Neural crest cell (in vitro differentiated cells): ENCODE measurements around the gene CAPZA1. TPM values are rescaled to one million over a fixed set of nuclear protein-coding genes. Genes with fewer than 3 reads are reported as not detected.
"Not testable (repeated sequence)": the region's sequence is repeated elsewhere in the genome, so short reads cannot be mapped to it uniquely, and the experiment has no call there.

Source experiments
- DNase-seq: peaks from one replicate; pipeline ENCODE4 v3.0.0; 2021; ENCODE audit warnings: low read depth, mixed read lengths, low spot score
- H3K27ac Mint-ChIP-seq: one replicate; pipeline ENCODE4 v1.8.0; 2021; ENCODE audit warnings: mild to moderate bottlenecking, mixed read lengths; ENCODE audit not compliant: unreplicated experiment
- H3K27me3 Mint-ChIP-seq: 2 replicates; pipeline ENCODE4 v1.8.0; 2021; ENCODE audit warnings: low read depth, mild to moderate bottlenecking, mixed read lengths
- H3K36me3 Mint-ChIP-seq: 2 replicates; pipeline ENCODE4 v1.8.0; 2021; ENCODE audit warnings: low read depth, mild to moderate bottlenecking, mixed read lengths
- H3K4me1 Mint-ChIP-seq: 2 replicates; pipeline ENCODE4 v1.8.0; 2021; ENCODE audit warnings: mixed read lengths
- H3K4me3 Mint-ChIP-seq: one replicate; pipeline ENCODE4 v1.8.0; 2021; ENCODE audit warnings: mild to moderate bottlenecking, mixed read lengths
- H3K9me3 Mint-ChIP-seq: 2 replicates; pipeline ENCODE4 v1.8.0; 2021; ENCODE audit warnings: mixed read lengths
- total RNA-seq: library from RNA; stranded (reverse); gene quantifications from 2 replicates; pipeline ENCODE4 v1.2.1, GENCODE V29; 2021
- TF ChIP-seq, protein P1 (sequence below): fragments of 200-600 bp; sonication (generic); conservative IDR thresholded peaks from 2 replicates; pipeline ENCODE4 v1.5.0; 2021; ENCODE audit warnings: antibody characterized with exemption, mild to moderate bottlenecking

CAPZA1 gene
- total RNA-seq, 1 donor from 2014 or later = 131 TPM

DNA sequence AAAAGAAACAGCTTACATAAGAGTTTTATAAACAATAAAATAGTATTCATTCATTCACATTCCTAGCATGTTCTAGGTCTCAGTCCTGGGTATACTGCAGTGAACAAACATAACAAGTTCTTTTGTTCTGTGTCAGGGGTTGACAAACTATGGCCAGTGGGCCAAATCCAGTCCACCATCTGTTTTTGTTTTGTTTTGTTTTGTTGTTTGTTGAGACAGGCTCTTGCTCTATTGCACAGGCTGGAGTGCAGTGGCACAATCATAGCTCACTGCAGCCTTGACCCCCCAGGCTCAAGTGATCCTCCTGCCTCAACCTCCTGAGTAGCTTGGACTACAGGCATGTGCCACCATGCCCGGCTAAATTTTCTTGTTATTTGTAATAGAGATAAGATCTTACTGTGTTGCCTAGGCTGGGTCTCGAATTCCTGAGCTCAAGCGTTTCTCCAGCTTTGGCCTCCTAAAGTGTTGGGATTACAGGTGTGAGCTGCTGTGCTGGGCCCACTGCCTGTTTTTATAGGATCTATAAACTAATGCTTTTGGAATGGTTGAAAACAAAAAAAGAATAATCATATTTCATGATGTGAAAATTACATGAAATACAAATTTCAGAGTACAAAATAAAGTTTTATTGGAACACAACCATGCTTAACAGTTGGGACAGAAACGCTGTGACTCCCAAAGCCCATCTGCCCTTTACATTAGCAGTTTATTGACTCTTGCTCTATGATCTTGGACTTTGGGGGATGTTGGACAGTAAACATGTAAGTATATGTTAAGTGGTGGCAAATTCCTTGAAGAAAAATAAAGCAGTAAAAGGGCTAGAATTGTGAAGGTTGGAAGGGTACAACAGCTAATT is 17.9 kb downstream of the CAPZA1 start:
- Mint-ChIP-seq H3K27ac (no peak overlapping the region), H3K27me3 (no peaks in the 10 kb centered on the region), H3K36me3 (peaks cover 16% of the 10 kb centered on the region), H3K4me1 (peaks cover 30% of the 10 kb centered on the region), H3K9me3 (peaks cover 2% of the 10 kb centered on the region), H3K4me3 (no peak overlapping the region)
- TF ChIP-seq, protein P1, sequence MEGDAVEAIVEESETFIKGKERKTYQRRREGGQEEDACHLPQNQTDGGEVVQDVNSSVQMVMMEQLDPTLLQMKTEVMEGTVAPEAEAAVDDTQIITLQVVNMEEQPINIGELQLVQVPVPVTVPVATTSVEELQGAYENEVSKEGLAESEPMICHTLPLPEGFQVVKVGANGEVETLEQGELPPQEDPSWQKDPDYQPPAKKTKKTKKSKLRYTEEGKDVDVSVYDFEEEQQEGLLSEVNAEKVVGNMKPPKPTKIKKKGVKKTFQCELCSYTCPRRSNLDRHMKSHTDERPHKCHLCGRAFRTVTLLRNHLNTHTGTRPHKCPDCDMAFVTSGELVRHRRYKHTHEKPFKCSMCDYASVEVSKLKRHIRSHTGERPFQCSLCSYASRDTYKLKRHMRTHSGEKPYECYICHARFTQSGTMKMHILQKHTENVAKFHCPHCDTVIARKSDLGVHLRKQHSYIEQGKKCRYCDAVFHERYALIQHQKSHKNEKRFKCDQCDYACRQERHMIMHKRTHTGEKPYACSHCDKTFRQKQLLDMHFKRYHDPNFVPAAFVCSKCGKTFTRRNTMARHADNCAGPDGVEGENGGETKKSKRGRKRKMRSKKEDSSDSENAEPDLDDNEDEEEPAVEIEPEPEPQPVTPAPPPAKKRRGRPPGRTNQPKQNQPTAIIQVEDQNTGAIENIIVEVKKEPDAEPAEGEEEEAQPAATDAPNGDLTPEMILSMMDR = no peak
- DNase-seq = no peak

DNA sequence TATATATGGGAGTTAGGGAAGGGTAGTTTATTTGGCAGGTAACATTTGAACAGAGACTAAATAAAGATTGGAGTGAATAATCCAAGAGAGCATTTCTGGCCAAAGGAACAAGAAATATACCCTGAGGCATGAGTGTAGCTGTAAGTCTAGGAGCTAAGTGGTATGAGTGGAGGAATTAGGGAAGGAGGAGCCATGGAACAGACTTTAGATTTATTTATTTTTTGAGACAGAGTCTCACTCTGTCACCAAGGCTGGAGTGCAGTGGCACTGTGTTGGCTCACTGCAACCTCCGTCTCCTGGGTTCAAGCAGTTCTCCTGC is 18.4 kb downstream of the CAPZA1 start:
- H3K36me3 Mint-ChIP-seq = peaks cover 16% of the 10 kb centered on the region

DNA sequence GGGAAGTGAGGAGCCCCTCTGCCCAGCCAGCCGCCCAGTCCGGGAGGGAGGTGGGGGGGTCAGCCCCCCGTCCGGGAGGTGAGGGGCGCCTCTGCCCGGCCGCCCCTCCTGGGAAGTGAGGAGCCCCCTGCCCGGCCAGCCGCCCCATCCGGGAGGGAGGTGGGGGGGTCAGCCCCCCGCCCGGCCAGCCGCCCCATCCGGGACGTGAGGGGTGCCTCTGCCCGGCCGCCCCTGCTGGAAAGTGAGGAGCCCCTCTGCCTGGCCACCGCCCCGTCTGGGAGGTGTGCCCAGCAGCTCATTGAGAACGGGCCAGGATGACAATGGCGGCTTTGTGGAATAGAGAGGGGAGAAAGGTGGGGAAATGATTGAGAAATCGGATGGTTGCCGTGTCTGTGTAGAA is 20.8 kb downstream of the CAPZA1 start:
- H3K9me3 Mint-ChIP-seq, H3K4me3 Mint-ChIP-seq, H3K27me3 Mint-ChIP-seq, DNase-seq: not testable (repeated sequence)
- H3K36me3 Mint-ChIP-seq = peaks cover 12% of the 10 kb centered on the region
- peaks cover 21% of the 10 kb centered on the region for H3K4me1 Mint-ChIP-seq
- peak overlapping the region; percentile 29 for H3K27ac Mint-ChIP-seq

More for the DNA sequence above, 18.4 kb downstream of the CAPZA1 start:
- Mint-ChIP-seq H3K27ac (no peak overlapping the region), H3K9me3 (peaks cover 2% of the 10 kb centered on the region), H3K27me3 (no peaks in the 10 kb centered on the region), H3K4me3 (no peak overlapping the region), H3K4me1 (peaks cover 30% of the 10 kb centered on the region)
- TF ChIP-seq, protein P1 = no peak
- DNase-seq = no peak

GRCh38 chr1:112643080-112643479 is 23.4 kb downstream of the CAPZA1 start:
- TF ChIP-seq, protein P1 = no peak

GRCh38 chr1:112646225-112646624 is 26.6 kb downstream of the CAPZA1 start:
- DNase-seq = no peak
- peaks cover 4% of the 10 kb centered on the region for H3K4me1 Mint-ChIP-seq

More at GRCh38 chr1:112643080-112643479, 23.4 kb downstream of the CAPZA1 start:
- Mint-ChIP-seq H3K4me3 (no peak overlapping the region), H3K36me3 (peaks cover 18% of the 10 kb centered on the region), H3K4me1 (peaks cover 5% of the 10 kb centered on the region), H3K27me3 (no peaks in the 10 kb centered on the region), H3K27ac (no peak overlapping the region), H3K9me3 (no peaks in the 10 kb centered on the region)
- no peak for DNase-seq

DNA sequence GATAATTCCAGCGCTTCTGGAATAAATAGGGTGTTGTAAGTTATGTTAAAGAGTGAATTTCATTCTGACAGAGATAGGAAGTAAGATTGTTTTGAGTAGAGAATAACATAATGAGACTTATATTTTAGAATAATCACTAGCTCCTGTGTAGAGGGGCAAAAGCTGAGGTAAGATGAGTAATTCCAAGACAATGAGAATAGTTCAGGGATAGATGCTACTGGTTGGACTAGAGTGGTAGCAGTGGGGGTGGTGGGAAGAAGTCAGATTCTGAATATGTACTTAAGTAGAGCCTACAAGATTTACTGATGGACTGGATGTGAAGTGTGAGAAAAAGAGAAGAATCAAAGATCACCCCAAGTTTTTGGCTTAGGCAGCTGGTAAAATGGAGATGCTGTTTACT is 31.6 kb downstream of the CAPZA1 start:
- Mint-ChIP-seq H3K4me3 (no peak overlapping the region), H3K9me3 (no peaks in the 10 kb centered on the region), H3K36me3 (peaks cover 19% of the 10 kb centered on the region), H3K4me1 (no peaks in the 10 kb centered on the region), H3K27ac (no peak overlapping the region), H3K27me3 (no peaks in the 10 kb centered on the region)
- TF ChIP-seq, protein P1 = no peak
- no peak for DNase-seq

More at GRCh38 chr1:112646225-112646624, 26.6 kb downstream of the CAPZA1 start:
- Mint-ChIP-seq H3K27me3 (no peaks in the 10 kb centered on the region), H3K4me3 (no peak overlapping the region), H3K36me3 (peaks cover 26% of the 10 kb centered on the region), H3K9me3 (no peaks in the 10 kb centered on the region), H3K27ac (no peak overlapping the region)
- TF ChIP-seq, protein P1 = no peak
